Uterus (tissue), 2 donors: ENCODE data around the gene PRXL2C.

Source experiments
- POLR2A ChIP-seq, 2 donors: fragments of 450-650 bp; IDR thresholded peaks; one replicate each; pipeline ENCODE4 v1.6.1; 2016; ENCODE audit warnings: antibody characterized with exemption in 2 of 2, mild to moderate bottlenecking in 1 of 2, moderate library complexity in 1 of 2
- TF ChIP-seq, protein P1 (sequence below), 4 experiments: fragments of 200-600 bp in 2 of 4; fragments of 450-650 bp in 2 of 4; sonication (generic) in 2 of 4; IDR thresholded peaks; one replicate each; pipeline ENCODE4 v1.5.1; 2016 to 2019; ENCODE audit warnings: antibody characterized with exemption in 4 of 4, mild to moderate bottlenecking in 2 of 4, moderate library complexity in 1 of 4

- TF ChIP-seq, protein P1, sequence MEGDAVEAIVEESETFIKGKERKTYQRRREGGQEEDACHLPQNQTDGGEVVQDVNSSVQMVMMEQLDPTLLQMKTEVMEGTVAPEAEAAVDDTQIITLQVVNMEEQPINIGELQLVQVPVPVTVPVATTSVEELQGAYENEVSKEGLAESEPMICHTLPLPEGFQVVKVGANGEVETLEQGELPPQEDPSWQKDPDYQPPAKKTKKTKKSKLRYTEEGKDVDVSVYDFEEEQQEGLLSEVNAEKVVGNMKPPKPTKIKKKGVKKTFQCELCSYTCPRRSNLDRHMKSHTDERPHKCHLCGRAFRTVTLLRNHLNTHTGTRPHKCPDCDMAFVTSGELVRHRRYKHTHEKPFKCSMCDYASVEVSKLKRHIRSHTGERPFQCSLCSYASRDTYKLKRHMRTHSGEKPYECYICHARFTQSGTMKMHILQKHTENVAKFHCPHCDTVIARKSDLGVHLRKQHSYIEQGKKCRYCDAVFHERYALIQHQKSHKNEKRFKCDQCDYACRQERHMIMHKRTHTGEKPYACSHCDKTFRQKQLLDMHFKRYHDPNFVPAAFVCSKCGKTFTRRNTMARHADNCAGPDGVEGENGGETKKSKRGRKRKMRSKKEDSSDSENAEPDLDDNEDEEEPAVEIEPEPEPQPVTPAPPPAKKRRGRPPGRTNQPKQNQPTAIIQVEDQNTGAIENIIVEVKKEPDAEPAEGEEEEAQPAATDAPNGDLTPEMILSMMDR (IDR thresholded peaks at IDR 0.05): no peak
- TF ChIP-seq POLR2A (IDR thresholded peaks at IDR 0.05): no peak
These were observed 35.0 kb downstream of the PRXL2C start for GRCh38 chr9:96620181-96620514.
